WERI-Rb-1 (cell line): ENCODE measurements around the gene MAB21L2.

Experiments
- DNase-seq: peaks from one replicate; pipeline ENCODE4 v3.0.0-alpha.2; 2020
- H3K27ac ChIP-seq: fragments of 250-450 bp; sonication (Bioruptor Pico); 2 replicates; pipeline ENCODE4 v1.5.1; 2020; ENCODE audit warnings: mild to moderate bottlenecking, moderate library complexity
- H3K27me3 ChIP-seq: fragments of 250-450 bp; sonication (Bioruptor Pico); 2 replicates; pipeline ENCODE4 v1.5.1; 2021; ENCODE audit warnings: mild to moderate bottlenecking, low read depth, moderate library complexity; ENCODE audit not compliant: insufficient read depth, severe bottlenecking
- H3K36me3 ChIP-seq: fragments of 250-450 bp; sonication (Bioruptor Pico); 2 replicates; pipeline ENCODE4 v1.5.1; 2020; ENCODE audit warnings: mild to moderate bottlenecking, moderate library complexity
- H3K4me3 ChIP-seq: 2 replicates; pipeline ENCODE4 v1.5.1; 2011; ENCODE audit warnings: low read depth, mild to moderate bottlenecking, control low read depth, low read length
- H3K9me3 ChIP-seq: fragments of 250-450 bp; sonication (Bioruptor Pico); 2 replicates; pipeline ENCODE4 v1.5.1; 2021; ENCODE audit warnings: mild to moderate bottlenecking, moderate library complexity; ENCODE audit not compliant: severe bottlenecking
- CTCF ChIP-seq: IDR thresholded peaks from 2 replicates; pipeline ENCODE4 v1.5.1; 2011; ENCODE audit warnings: low read depth, mild to moderate bottlenecking, control low read depth, inconsistent platforms, low read length

MAB21L2 gene

GRCh38 chr4:150582873-150583286 is 929 bp downstream of the MAB21L2 start:
- Histone ChIP-seq H3K36me3 (peaks cover 17% of the 10 kb centered on the region), H3K27me3 (no peaks in the 10 kb centered on the region), H3K4me3 (no peak overlapping the region), H3K27ac (no peak overlapping the region), H3K9me3 (peaks cover 5% of the 10 kb centered on the region)
- no peak for DNase-seq
- TF ChIP-seq CTCF: no peak

GRCh38 chr4:150583287-150584110 is 1.5 kb downstream of the MAB21L2 start:
- H3K27me3 ChIP-seq: no peaks in the 10 kb centered on the region
- H3K36me3 ChIP-seq: peaks cover 17% of the 10 kb centered on the region
- TF ChIP-seq CTCF: no peak
- peaks cover 5% of the 10 kb centered on the region for H3K9me3 ChIP-seq
- H3K4me3 ChIP-seq: no peak overlapping the region
- H3K27ac ChIP-seq: no peak overlapping the region
- no peak for DNase-seq

GRCh38 chr4:150584111-150584915 is 2.4 kb downstream of the MAB21L2 start:
- no peak for TF ChIP-seq CTCF
- DNase-seq: no peak
- Histone ChIP-seq H3K27me3 (no peaks in the 10 kb centered on the region), H3K36me3 (peaks cover 17% of the 10 kb centered on the region), H3K9me3 (peaks cover 5% of the 10 kb centered on the region), H3K27ac (no peak overlapping the region), H3K4me3 (no peak overlapping the region)

GRCh38 chr4:150585611-150586010 is 3.7 kb downstream of the MAB21L2 start:
- Histone ChIP-seq H3K9me3 (peaks cover 5% of the 10 kb centered on the region), H3K27me3 (no peaks in the 10 kb centered on the region), H3K36me3 (peaks cover 17% of the 10 kb centered on the region), H3K4me3 (no peak overlapping the region), H3K27ac (no peak overlapping the region)
- DNase-seq: no peak
- TF ChIP-seq CTCF: no peak

GRCh38 chr4:150586162-150586810 is 4.3 kb downstream of the MAB21L2 start:
- Histone ChIP-seq H3K36me3 (peaks cover 17% of the 10 kb centered on the region), H3K27ac (no peak overlapping the region), H3K9me3 (peaks cover 5% of the 10 kb centered on the region), H3K27me3 (no peaks in the 10 kb centered on the region), H3K4me3 (no peak overlapping the region)
- TF ChIP-seq CTCF: no peak
- DNase-seq: no peak
